Fibroblast of lung (primary cell): Measurements from ENCODE around the gene CETN2. TPM values are rescaled to one million over a fixed set of nuclear protein-coding genes. Genes with fewer than 3 reads are reported as not detected.

Experiments
- DNase-seq, 2 donors: peaks; one replicate each; pipeline versions ENCODE4 v3.0.0 to v3.0.0-alpha.2; 2010; ENCODE audit warnings: low read depth in 2 of 2
- H2AFZ ChIP-seq: 2 replicates; pipeline ENCODE4 v1.5.1; 2012; ENCODE audit warnings: low read length, control low read depth, inconsistent platforms
- H3K27ac ChIP-seq: 2 replicates; pipeline ENCODE4 v1.5.1; 2011; ENCODE audit warnings: low read length, control low read depth; ENCODE audit not compliant: insufficient read depth
- H3K27me3 ChIP-seq: 2 replicates; pipeline ENCODE4 v1.5.1; 2011; ENCODE audit warnings: mild to moderate bottlenecking, low read length; ENCODE audit not compliant: control insufficient read depth, insufficient read depth
- H3K36me3 ChIP-seq: 2 replicates; pipeline ENCODE4 v1.5.1; 2011; ENCODE audit warnings: low read length; ENCODE audit not compliant: control insufficient read depth, insufficient read depth
- H3K4me1 ChIP-seq: 2 replicates; pipeline ENCODE4 v1.5.1; 2011; ENCODE audit warnings: low read length; ENCODE audit not compliant: control insufficient read depth, insufficient read depth; ENCODE audit errors: extremely low read depth
- H3K4me2 ChIP-seq: 2 replicates; pipeline ENCODE4 v1.5.1; 2011; ENCODE audit warnings: low read length, control low read depth; ENCODE audit not compliant: insufficient read depth; ENCODE audit errors: extremely low read depth
- H3K4me3 ChIP-seq, 4 experiments: fragments of 200-600 bp in 1 of 4; sonication (generic) in 1 of 4; replicated peaks in 1 of 4; 2 replicates each; pipeline ENCODE4 v1.5.1; 2011 to 2016; ENCODE audit warnings: low read length in 4 of 4, low read depth in 3 of 4, mild to moderate bottlenecking in 3 of 4, control low read depth in 2 of 4, inconsistent platforms in 1 of 4, mixed read lengths in 1 of 4; ENCODE audit not compliant: insufficient read depth in 1 of 4; ENCODE audit errors: control extremely low read depth in 1 of 4
- H3K79me2 ChIP-seq: 2 replicates; pipeline ENCODE4 v1.5.1; 2012; ENCODE audit warnings: mild to moderate bottlenecking, low read length, inconsistent platforms; ENCODE audit not compliant: control insufficient read depth, insufficient read depth
- H3K9ac ChIP-seq: 2 replicates; pipeline ENCODE4 v1.5.1; 2011; ENCODE audit warnings: mild to moderate bottlenecking, low read length, control low read depth; ENCODE audit not compliant: insufficient read depth
- H3K9me3 ChIP-seq: 2 replicates; pipeline ENCODE4 v1.5.1; 2012; ENCODE audit warnings: low read depth, low read length; ENCODE audit not compliant: control insufficient read depth, insufficient read depth
- H4K20me1 ChIP-seq: 2 replicates; pipeline ENCODE4 v1.5.1; 2011; ENCODE audit warnings: low read length; ENCODE audit not compliant: control insufficient read depth, insufficient read depth; ENCODE audit errors: extremely low read depth
- CTCF ChIP-seq, 2 donors: IDR thresholded peaks in 1 of 2; conservative IDR thresholded peaks in 1 of 2; 1 replicate in 1 of 2; 2 replicates in 1 of 2; pipeline ENCODE4 v1.5.1; 2011 to 2012; ENCODE audit warnings: low read length in 2 of 2, control low read depth in 1 of 2, inconsistent platforms in 1 of 2, low read depth in 1 of 2, mild to moderate bottlenecking in 1 of 2
- EZH2 ChIP-seq: IDR thresholded peaks from 2 replicates; pipeline ENCODE4 v1.5.1; 2012; ENCODE audit warnings: low read length, control low read depth, mild to moderate bottlenecking; ENCODE audit errors: missing control alignments
- polyA plus RNA-seq, 2 donors: library from polyadenylated mRNA; depleted of rRNA in 1 of 2; stranded (reverse) in 1 of 2; unstranded in 1 of 2; fragments of >200 nt; gene quantifications; 2 replicates each; pipeline ENCODE4 v1.2.1, GENCODE V29; 2011 to 2012; ENCODE audit warnings: missing spikeins in 1 of 2
- total RNA-seq: library from RNA; depleted of rRNA; stranded (reverse); fragments of >200 nt; gene quantifications from 2 replicates; pipeline ENCODE4 v1.2.1, GENCODE V29; 2014

Gene CETN2
- total and polyA plus RNA-seq, 2 donors (not counting 1 experiment from before 2014, with no cell fraction given), result 40.8 to 79.7 TPM

GRCh38 chrX:152818356-152818755 lies 12.2 kb downstream of the CETN2 start:
- H3K79me2 ChIP-seq, result no peaks in the 10 kb centered on the region
- no peaks in the 10 kb centered on the region for H3K27me3 ChIP-seq
- H3K9me3 ChIP-seq, result no peaks in the 10 kb centered on the region
- no peaks in the 10 kb centered on the region for H3K36me3 ChIP-seq
- no peaks in the 10 kb centered on the region for H4K20me1 ChIP-seq
- DNase-seq, result no peak
- H3K4me2 ChIP-seq, result no peak overlapping the region
- no peak overlapping the region for H3K4me3 ChIP-seq
- TF ChIP-seq EZH2 (no peak), CTCF (conservative IDR thresholded peaks at IDR 0.05 in 1 of 2, IDR thresholded peaks at IDR 0.05 in 1 of 2; ENCODE audit: low read depth in 1 of 2, low read length in 2 of 2) (no peak)
- no peak overlapping the region for H2AFZ ChIP-seq
- no peak overlapping the region for H3K27ac ChIP-seq
- H3K4me1 ChIP-seq, result no peaks in the 10 kb centered on the region
- H3K9ac ChIP-seq, result no peak overlapping the region

- Histone ChIP-seq H3K27ac (no peak overlapping the region), H3K4me1 (no peaks in the 10 kb centered on the region), H3K9me3 (no peaks in the 10 kb centered on the region), H4K20me1 (no peaks in the 10 kb centered on the region), H2AFZ (peak overlapping the region; percentile 20), H3K36me3 (no peaks in the 10 kb centered on the region), H3K9ac (no peak overlapping the region), H3K27me3 (no peaks in the 10 kb centered on the region), H3K79me2 (no peaks in the 10 kb centered on the region), H3K4me3 (no peak overlapping the region), H3K4me2 (no peak overlapping the region)
- peak; percentile 29 to 50 for DNase-seq
- TF ChIP-seq EZH2 (no peak), CTCF (conservative IDR thresholded peaks at IDR 0.05 in 1 of 2, IDR thresholded peaks at IDR 0.05 in 1 of 2; ENCODE audit: low read depth in 1 of 2, low read length in 2 of 2) (peak; percentile 42 to 59)
Measured at GRCh38 chrX:152817078-152817764, 13.3 kb downstream of the CETN2 start.

GRCh38 chrX:152814048-152814447 lies 16.5 kb downstream of the CETN2 start:
- no peak overlapping the region for H2AFZ ChIP-seq
- H3K4me1 ChIP-seq, result no peaks in the 10 kb centered on the region
- H3K9ac ChIP-seq, result no peak overlapping the region
- H3K4me2 ChIP-seq, result no peak overlapping the region
- no peaks in the 10 kb centered on the region for H3K27me3 ChIP-seq
- no peaks in the 10 kb centered on the region for H3K79me2 ChIP-seq
- H3K9me3 ChIP-seq, result no peaks in the 10 kb centered on the region
- no peak for TF ChIP-seq CTCF (conservative IDR thresholded peaks at IDR 0.05 in 1 of 2, IDR thresholded peaks at IDR 0.05 in 1 of 2; ENCODE audit: low read depth in 1 of 2, low read length in 2 of 2)
- TF ChIP-seq EZH2, result no peak
- H3K27ac ChIP-seq, result no peak overlapping the region
- no peaks in the 10 kb centered on the region for H3K36me3 ChIP-seq
- DNase-seq, result no peak
- no peak overlapping the region for H3K4me3 ChIP-seq
- H4K20me1 ChIP-seq, result no peaks in the 10 kb centered on the region
